HK-2 (cell line): ENCODE data around the gene NEK10.

ENCODE experiments used
- DNase-seq: peaks from one replicate; pipeline ENCODE4 v3.0.0-alpha.2; 2018; ENCODE audit not compliant: unreplicated experiment

The NEK10 gene

GRCh38 chr3:27108322-27108721, 260.9 kb downstream of the NEK10 start:
- DNase-seq, result no peak

- no peak for DNase-seq
Measured at GRCh38 chr3:27105904-27106303, 263.3 kb downstream of the NEK10 start.

GRCh38 chr3:27097182-27097581, 272.0 kb downstream of the NEK10 start:
- no peak for DNase-seq

GRCh38 chr3:27095553-27096222, 273.5 kb downstream of the NEK10 start:
- DNase-seq, result no peak

- no peak for DNase-seq
Measured at GRCh38 chr3:27094721-27095120, 274.5 kb downstream of the NEK10 start.

- no peak for DNase-seq
Measured at GRCh38 chr3:27093771-27094170, 275.4 kb downstream of the NEK10 start.

GRCh38 chr3:27090275-27091041, 278.7 kb downstream of the NEK10 start:
- no peak for DNase-seq

- DNase-seq, result no peak
Measured at GRCh38 chr3:27089645-27090044, 279.5 kb downstream of the NEK10 start.

GRCh38 chr3:27089068-27089467, 280.1 kb downstream of the NEK10 start:
- no peak for DNase-seq

- no peak for DNase-seq
Measured at GRCh38 chr3:27085829-27086730, 283.1 kb downstream of the NEK10 start.

- no peak for DNase-seq
Measured at GRCh38 chr3:27081992-27082607, 287.1 kb downstream of the NEK10 start.

GRCh38 chr3:27081566-27081965, 287.6 kb downstream of the NEK10 start:
- DNase-seq, result no peak

GRCh38 chr3:27080258-27080525, 289.0 kb downstream of the NEK10 start:
- DNase-seq, result no peak

GRCh38 chr3:27079427-27080257, 289.5 kb downstream of the NEK10 start:
- no peak for DNase-seq

GRCh38 chr3:27078246-27078913, 290.8 kb downstream of the NEK10 start:
- no peak for DNase-seq

GRCh38 chr3:27076815-27077630, 292.2 kb downstream of the NEK10 start:
- no peak for DNase-seq

GRCh38 chr3:27074914-27075313, 294.3 kb downstream of the NEK10 start:
- DNase-seq, result no peak

- DNase-seq, result no peak
Measured at GRCh38 chr3:27073912-27074311, 295.3 kb downstream of the NEK10 start.

GRCh38 chr3:27072810-27073651, 296.2 kb downstream of the NEK10 start:
- no peak for DNase-seq
